ENCODE results near the gene ATXN2. TPM values are rescaled to one million over a fixed set of nuclear protein-coding genes. Genes with fewer than 3 reads are reported as not detected.
"Not testable (repeated sequence)": the region's sequence is repeated elsewhere in the genome, so short reads cannot be mapped to it uniquely, and the experiment has no call there.

ATXN2 gene
- total RNA-seq, 2 experiments from 2014 or later: 36.1 to 81.4 TPM

DNA sequence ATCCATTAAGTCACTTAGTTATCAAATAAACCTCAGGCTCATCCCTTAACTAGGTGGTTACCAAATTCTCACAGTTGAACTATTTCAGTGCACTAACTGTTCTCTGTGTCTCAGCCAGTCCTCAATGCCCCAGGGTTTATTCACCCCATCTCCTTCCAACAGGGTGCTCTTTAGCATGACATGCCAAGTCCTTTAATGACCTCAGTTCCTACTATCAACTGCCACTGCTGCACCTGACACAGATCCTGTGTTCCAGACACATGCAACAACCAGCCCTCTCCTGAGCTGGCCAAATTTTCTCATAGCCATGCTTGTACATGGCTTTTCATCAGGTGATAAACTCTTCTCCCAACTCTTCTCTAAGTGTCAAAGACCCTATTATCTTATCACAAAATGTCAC, 80.0 kb downstream of the ATXN2 start:
- BruUV-seq (replicated peaks): no TSS peak
- DNase-seq (ENCODE audit: low spot score): no peak
- no peaks in the 10 kb centered on the region for H3K79me2 ChIP-seq (ENCODE audit: insufficient read depth, low read depth, low read length)
- H3K4me3 ChIP-seq (ENCODE audit: low read depth, low read length, poor library complexity, severe bottlenecking): no peak overlapping the region
- H3K27ac ChIP-seq (ENCODE audit: low read depth, low read length, poor library complexity, severe bottlenecking): no peak overlapping the region
- TF ChIP-seq CTCF (conservative IDR thresholded peaks at IDR 0.05; ENCODE audit: low read length) (no peak), EZH2phosphoT487 (IDR thresholded peaks at IDR 0.05; ENCODE audit: borderline replicate concordance, low read depth, low read length) (no peak)
- H3K4me1 ChIP-seq (ENCODE audit: insufficient read depth, low read length, poor library complexity, severe bottlenecking): no peaks in the 10 kb centered on the region
- no peak overlapping the region for H3K4me2 ChIP-seq (ENCODE audit: low read length)
- no peaks in the 10 kb centered on the region for H3K9me3 ChIP-seq (ENCODE audit: low read length)
- no peaks in the 10 kb centered on the region for H3K9me2 ChIP-seq (ENCODE audit: insufficient read depth, low read length)
- POLR2A ChIA-PET: interaction anchor here (0.5 to 0.8 kb wide), 2 partner anchors 10 to 85 kb away, joined by 3 to 4 read pairs; no protein-coding TSS in a partner anchor
- intact Hi-C loops (cut with micrococcal nuclease; ENCODE audit: unreplicated experiment): no loop called here
- CTCF ChIA-PET (ENCODE audit: unreplicated experiment): no interaction called here
- H2AFZ ChIP-seq (ENCODE audit: low read length): no peak overlapping the region
- H3K36me3 ChIP-seq (ENCODE audit: insufficient read depth, low read length): peaks cover 97% of the 10 kb centered on the region
- no peaks in the 10 kb centered on the region for H4K20me1 ChIP-seq (ENCODE audit: insufficient read depth, low read length)

- H3K4me1 ChIP-seq (ENCODE audit: insufficient read depth, low read length, poor library complexity, severe bottlenecking); H3K79me2 ChIP-seq (ENCODE audit: insufficient read depth, low read depth, low read length); H3K9me3 ChIP-seq (ENCODE audit: low read length); CTCF ChIA-PET (ENCODE audit: unreplicated experiment); H4K20me1 ChIP-seq (ENCODE audit: insufficient read depth, low read length); intact Hi-C loops (cut with micrococcal nuclease; ENCODE audit: unreplicated experiment); H3K4me2 ChIP-seq (ENCODE audit: low read length); H3K9me2 ChIP-seq (ENCODE audit: insufficient read depth, low read length); H3K27ac ChIP-seq (ENCODE audit: low read depth, low read length, poor library complexity, severe bottlenecking); H2AFZ ChIP-seq (ENCODE audit: low read length); DNase-seq (ENCODE audit: low spot score); BruUV-seq (replicated peaks); H3K4me3 ChIP-seq (ENCODE audit: low read depth, low read length, poor library complexity, severe bottlenecking): not testable (repeated sequence)
- POLR2A ChIA-PET: interaction anchor here (0.7 kb wide), 1 partner anchor 160 kb away, joined by 3 read pairs; no protein-coding TSS in a partner anchor
- peaks cover 82% of the 10 kb centered on the region for H3K36me3 ChIP-seq (ENCODE audit: insufficient read depth, low read length)
Observed at GRCh38 chr12:111507719-111508118, 91.4 kb downstream of the ATXN2 start.

GRCh38 chr12:111507258-111507657, 91.9 kb downstream of the ATXN2 start:
- BruUV-seq (replicated peaks); H3K9me2 ChIP-seq (ENCODE audit: insufficient read depth, low read length); intact Hi-C loops (cut with micrococcal nuclease; ENCODE audit: unreplicated experiment); DNase-seq (ENCODE audit: low spot score); H3K9me3 ChIP-seq (ENCODE audit: low read length); CTCF ChIA-PET (ENCODE audit: unreplicated experiment); H3K4me2 ChIP-seq (ENCODE audit: low read length); H4K20me1 ChIP-seq (ENCODE audit: insufficient read depth, low read length); H3K4me3 ChIP-seq (ENCODE audit: low read depth, low read length, poor library complexity, severe bottlenecking); H3K4me1 ChIP-seq (ENCODE audit: insufficient read depth, low read length, poor library complexity, severe bottlenecking); POLR2A ChIA-PET; H3K27ac ChIP-seq (ENCODE audit: low read depth, low read length, poor library complexity, severe bottlenecking); H3K79me2 ChIP-seq (ENCODE audit: insufficient read depth, low read depth, low read length); H2AFZ ChIP-seq (ENCODE audit: low read length): not testable (repeated sequence)
- H3K36me3 ChIP-seq (ENCODE audit: insufficient read depth, low read length): peaks cover 80% of the 10 kb centered on the region

- Histone ChIP-seq H3K4me1 (ENCODE audit: insufficient read depth, low read length, poor library complexity, severe bottlenecking) (no peaks in the 10 kb centered on the region), H2AFZ (ENCODE audit: low read length) (no peak overlapping the region), H3K4me2 (ENCODE audit: low read length) (no peak overlapping the region), H4K20me1 (ENCODE audit: insufficient read depth, low read length) (no peaks in the 10 kb centered on the region), H3K4me3 (ENCODE audit: low read depth, low read length, poor library complexity, severe bottlenecking) (no peak overlapping the region), H3K9me2 (ENCODE audit: insufficient read depth, low read length) (no peaks in the 10 kb centered on the region), H3K27ac (ENCODE audit: low read depth, low read length, poor library complexity, severe bottlenecking) (no peak overlapping the region), H3K9me3 (ENCODE audit: low read length) (no peaks in the 10 kb centered on the region), H3K36me3 (ENCODE audit: insufficient read depth, low read length) (peaks cover 77% of the 10 kb centered on the region), H3K79me2 (ENCODE audit: insufficient read depth, low read depth, low read length) (no peaks in the 10 kb centered on the region)
- ChIA-PET CTCF (ENCODE audit: unreplicated experiment) (no interaction called here), POLR2A (interaction anchor here (0.8 kb wide), 1 partner anchor 98 kb away, joined by 3 read pairs; no protein-coding TSS in a partner anchor)
- BruUV-seq (replicated peaks): no TSS peak
- DNase-seq (ENCODE audit: low spot score): no peak
- TF ChIP-seq CTCF (conservative IDR thresholded peaks at IDR 0.05; ENCODE audit: low read length) (no peak), EZH2phosphoT487 (IDR thresholded peaks at IDR 0.05; ENCODE audit: borderline replicate concordance, low read depth, low read length) (no peak)
- intact Hi-C loops (cut with micrococcal nuclease; ENCODE audit: unreplicated experiment): no loop called here
Observed at GRCh38 chr12:111506260-111506659, 92.9 kb downstream of the ATXN2 start.
